Retinal pigment epithelial cell (primary cell): Measurements from ENCODE around the gene DGLUCY.
A peak's percentile ranks its signal among the peaks of the same experiment; 100 is the strongest.

Source experiments
- DNase-seq: peaks from one replicate; pipeline ENCODE4 v3.0.0-alpha.2; 2010; ENCODE audit warnings: low read depth
- H3K4me3 ChIP-seq: 2 replicates; pipeline ENCODE4 v1.5.1; 2011; ENCODE audit warnings: mild to moderate bottlenecking, low read length, control low read depth, moderate library complexity
- TF ChIP-seq, protein P1 (sequence below): conservative IDR thresholded peaks from 2 replicates; pipeline ENCODE4 v1.5.1; 2011; ENCODE audit warnings: low read depth, low read length, control low read depth, inconsistent platforms

Gene DGLUCY

DNA sequence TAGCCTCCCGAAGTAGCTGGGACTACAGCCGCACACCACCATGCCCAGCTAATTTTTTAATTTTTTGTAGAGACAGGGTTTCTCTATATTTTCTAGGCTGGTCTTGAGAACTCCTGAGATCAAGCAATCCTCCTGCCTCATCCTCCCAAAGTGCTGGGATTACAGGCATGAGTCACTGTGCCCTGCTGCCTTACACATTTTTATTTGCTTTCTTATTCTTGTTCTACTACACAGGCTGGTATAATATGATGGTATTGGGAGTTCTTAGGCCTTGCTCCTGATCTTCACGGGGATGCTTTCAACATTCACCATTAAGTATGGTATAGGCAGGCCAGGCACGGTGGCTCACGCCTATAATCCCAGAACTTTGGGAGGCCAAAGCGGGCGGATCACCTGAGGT lies 21.2 kb downstream of the DGLUCY start:
- TF ChIP-seq, protein P1, sequence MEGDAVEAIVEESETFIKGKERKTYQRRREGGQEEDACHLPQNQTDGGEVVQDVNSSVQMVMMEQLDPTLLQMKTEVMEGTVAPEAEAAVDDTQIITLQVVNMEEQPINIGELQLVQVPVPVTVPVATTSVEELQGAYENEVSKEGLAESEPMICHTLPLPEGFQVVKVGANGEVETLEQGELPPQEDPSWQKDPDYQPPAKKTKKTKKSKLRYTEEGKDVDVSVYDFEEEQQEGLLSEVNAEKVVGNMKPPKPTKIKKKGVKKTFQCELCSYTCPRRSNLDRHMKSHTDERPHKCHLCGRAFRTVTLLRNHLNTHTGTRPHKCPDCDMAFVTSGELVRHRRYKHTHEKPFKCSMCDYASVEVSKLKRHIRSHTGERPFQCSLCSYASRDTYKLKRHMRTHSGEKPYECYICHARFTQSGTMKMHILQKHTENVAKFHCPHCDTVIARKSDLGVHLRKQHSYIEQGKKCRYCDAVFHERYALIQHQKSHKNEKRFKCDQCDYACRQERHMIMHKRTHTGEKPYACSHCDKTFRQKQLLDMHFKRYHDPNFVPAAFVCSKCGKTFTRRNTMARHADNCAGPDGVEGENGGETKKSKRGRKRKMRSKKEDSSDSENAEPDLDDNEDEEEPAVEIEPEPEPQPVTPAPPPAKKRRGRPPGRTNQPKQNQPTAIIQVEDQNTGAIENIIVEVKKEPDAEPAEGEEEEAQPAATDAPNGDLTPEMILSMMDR = no peak
- H3K4me3 ChIP-seq = no peak overlapping the region
- no peak for DNase-seq

DNA sequence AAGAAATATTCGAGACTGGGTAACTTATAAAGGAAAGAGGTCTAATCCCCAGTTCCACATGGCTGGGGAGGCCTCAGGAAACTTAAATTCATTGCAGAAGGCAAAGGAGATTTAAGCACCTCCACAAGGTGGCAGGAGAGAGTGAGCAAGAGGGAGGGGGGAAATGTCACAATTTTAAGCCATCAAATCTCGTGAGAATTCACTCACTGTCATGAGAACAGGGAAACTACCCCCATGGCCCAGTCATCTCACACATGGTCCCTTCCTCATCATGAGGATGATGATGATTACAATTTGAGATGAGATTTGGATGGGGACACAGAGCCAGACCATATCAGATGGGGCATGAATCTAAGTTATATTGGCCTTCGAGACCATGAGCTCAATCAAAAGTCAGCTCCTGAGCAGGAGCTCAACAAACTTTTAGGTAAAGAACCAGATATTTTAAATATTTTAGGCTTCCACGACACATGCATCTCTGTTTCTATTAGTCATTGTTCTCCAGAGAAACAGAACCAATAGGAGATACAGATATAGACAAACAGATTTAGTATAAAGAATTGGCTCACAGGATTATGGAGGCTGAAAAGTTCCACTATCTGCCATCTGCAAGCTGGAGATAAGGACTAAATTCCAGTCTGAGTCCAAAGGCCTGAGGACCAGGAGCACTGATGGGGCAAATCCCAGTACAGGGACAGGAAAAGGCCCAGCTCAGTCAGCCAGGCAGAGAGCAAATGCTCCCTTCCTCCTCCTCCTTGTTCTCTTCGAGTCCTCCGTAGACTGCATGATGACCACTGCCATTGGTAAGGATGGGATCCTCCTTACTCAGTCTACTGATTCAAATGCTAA lies 24.9 kb downstream of the DGLUCY start:
- TF ChIP-seq, protein P1 = peak; percentile 57
- DNase-seq = no peak
- H3K4me3 ChIP-seq = no peak overlapping the region

DNA sequence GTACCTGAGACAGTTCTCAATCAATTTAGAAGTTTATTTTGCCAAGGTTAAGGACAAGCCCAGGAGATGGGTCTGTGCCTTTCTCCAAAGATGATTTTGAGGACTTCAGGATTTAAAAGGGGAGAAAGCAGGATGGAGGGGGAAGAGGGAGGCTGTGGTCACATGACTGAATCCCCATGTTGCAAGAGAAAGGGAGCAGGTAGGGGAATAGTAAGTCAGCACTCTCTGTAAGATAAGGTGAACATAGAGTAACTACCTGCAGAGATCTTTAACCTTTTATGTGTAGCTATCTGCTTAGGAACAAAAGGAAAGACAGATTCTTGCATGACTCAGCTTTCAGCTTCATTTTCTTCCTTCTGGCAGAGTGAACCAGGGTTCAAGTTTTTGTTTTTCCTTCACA lies 25.9 kb downstream of the DGLUCY start:
- no peak overlapping the region for H3K4me3 ChIP-seq
- TF ChIP-seq, protein P1 = no peak
- DNase-seq = no peak

DNA sequence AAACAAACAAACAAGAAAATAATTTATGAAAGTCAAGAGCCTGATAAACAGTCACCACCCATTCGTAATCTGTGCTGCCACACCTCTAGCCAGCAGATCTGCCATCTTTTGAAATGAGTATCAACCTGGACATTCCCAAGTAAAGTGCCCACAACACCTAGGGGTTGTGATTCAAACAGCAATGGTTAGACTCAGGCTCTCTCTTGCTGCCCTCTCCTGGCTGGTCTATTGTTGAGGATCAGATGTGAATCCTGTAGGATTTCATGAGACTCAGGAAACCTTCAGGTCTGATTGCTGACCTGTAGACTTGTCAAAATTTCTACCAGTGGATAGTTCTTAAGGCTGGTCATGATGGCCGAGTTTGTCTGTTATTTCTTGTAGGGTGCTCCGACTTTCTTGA lies 26.8 kb downstream of the DGLUCY start:
- DNase-seq = no peak
- H3K4me3 ChIP-seq = no peak overlapping the region
- TF ChIP-seq, protein P1 = peak; percentile 52

DNA sequence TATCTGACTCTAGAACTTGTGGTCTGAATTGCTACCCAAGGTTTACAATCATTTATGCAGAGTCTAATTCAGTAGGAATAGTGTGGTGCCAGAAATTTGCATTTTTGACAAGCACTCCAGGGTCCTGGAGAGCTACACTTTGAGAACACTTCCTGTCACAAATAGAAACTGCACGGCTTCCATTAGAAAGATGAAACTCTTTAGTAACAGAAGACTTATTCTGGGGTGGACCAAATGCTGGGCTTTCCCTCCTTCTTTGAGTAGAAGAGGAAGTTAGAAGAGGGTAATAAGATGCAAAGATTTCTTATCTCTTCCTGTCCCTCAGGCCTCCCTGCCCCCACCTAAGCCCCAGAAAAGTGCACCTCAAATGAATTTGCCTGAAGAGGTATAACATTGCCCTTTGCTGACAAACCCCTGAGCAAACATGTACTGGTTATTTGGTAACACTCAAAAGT lies 28.4 kb downstream of the DGLUCY start:
- no peak overlapping the region for H3K4me3 ChIP-seq
- TF ChIP-seq, protein P1 = no peak
- DNase-seq = no peak

DNA sequence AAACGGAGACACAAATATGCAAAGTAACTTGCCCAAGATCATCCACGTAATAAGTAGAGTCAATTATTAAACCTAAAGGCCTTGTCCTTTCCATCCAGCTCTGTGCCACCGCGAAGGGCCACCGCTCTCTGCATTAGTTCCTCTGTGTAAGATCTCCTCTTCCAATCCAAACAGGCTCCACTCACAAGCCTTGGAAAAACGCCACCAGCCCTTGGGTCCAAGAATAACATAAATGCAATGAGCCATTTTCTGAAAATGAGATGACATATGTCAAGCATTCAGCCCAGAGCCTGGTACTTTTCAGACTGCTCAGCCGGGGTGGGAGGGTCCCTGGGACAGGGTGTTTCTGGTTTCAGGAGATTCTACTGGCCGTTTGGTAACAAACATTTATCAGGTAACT lies 30.0 kb downstream of the DGLUCY start:
- DNase-seq = no peak
- TF ChIP-seq, protein P1 = no peak

More for the DNA sequence above, 30.0 kb downstream of the DGLUCY start:
- H3K4me3 ChIP-seq = no peak overlapping the region
